ENCODE data around the gene BRICD5. TPM values are rescaled to one million over a fixed set of nuclear protein-coding genes. Genes with fewer than 3 reads are reported as not detected.

The BRICD5 gene
- total RNA-seq, 2 experiments from 2014 or later, result 10.3 to 12.5 TPM

DNA sequence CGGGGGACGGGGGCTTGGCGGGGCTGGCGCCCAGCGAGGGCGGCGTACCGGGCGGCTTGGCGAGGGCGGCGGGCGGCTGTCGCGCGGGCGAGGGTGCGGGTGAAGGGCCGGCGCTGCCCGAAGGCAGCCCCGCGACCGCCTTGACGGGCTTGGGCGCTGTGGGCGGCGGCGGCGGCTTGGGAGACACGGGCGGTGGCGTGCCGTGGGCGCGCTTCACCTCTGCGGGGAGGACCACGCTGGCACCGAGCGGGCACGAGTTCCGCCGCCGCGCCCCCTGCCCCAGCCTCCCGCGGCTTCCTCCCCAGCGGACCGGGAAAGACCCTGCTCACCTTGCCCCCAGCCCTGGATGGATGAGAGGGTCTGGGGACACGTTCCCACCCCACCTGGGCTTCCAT, 31.6 kb downstream of the BRICD5 start:
- Mint-ChIP-seq H3K36me3 (ENCODE audit: low read depth) (peaks cover 7% of the 10 kb centered on the region), H3K27ac (no peak overlapping the region), H3K4me1 (no peaks in the 10 kb centered on the region), H3K4me3 (no peak overlapping the region), H3K27me3 (no peaks in the 10 kb centered on the region), H3K9me3 (no peaks in the 10 kb centered on the region)
- POLR2A ChIA-PET, result no interaction called here
- no peak for DNase-seq
- CTCF ChIA-PET, result no interaction called here

DNA sequence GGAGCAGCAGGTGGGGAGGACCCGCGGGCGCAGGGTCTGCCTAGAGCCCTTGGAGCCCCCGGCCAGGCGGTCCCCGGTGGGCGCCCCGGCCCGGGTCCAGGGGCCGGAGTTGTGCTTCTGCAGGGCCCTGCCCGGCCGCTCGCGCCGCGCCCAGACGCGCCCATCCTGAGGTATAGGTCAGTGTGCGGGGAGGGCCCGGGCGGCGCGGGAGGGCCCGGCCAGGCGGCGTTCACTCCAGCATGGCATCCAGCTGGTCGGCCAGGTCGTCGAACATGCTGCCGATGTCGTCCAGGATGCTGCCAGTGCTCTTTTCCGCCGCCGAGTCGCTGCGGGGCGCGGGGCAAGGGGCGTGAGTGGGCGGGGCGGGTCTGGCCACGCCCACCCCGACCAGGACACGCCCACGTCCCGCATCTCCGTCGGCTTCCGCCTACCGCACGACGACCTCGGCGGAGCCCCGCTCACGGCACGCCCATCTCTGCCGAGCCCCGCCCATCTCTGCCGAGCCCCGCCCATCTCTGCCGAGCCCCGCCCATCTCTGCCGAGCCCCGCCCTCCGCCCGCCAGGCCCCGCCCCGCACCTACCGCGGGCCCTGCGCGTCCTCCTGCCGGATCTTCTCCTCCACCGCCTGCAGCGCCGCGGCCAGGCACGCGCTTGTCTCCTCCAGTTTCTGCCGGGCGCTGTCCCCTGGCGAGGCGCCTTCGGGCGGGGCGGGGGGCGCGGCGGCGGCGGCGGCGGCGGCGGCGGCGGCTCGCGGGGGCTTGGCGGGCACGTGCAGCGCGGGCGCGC, 32.1 kb downstream of the BRICD5 start:
- Mint-ChIP-seq H3K27ac (no peak overlapping the region), H3K4me1 (no peaks in the 10 kb centered on the region), H3K36me3 (ENCODE audit: low read depth) (peaks cover 11% of the 10 kb centered on the region), H3K4me3 (no peak overlapping the region), H3K27me3 (no peaks in the 10 kb centered on the region), H3K9me3 (no peaks in the 10 kb centered on the region)
- peak; percentile 46 for DNase-seq
- ChIA-PET POLR2A (no interaction called here), CTCF (no interaction called here)

DNA sequence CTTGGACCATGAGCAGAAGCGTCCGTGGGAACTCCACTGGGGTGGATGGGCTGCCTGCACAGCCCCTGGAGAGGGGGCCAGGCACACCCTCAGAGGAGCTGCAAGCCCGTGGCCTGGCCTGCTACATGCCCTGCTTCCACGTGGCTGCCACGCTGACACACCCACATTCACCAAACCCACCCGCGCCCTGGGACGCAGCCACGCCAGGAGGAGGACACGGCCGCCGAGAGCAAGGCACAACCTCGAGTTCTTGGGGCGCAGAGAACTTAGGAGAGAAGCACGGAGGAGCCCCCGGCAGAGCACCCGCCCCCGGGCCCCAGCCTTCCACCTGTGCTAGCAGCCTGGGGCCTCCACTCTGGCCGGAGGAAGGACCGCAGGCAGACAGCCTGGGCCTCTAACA, 33.1 kb downstream of the BRICD5 start:
- CTCF ChIA-PET, result no interaction called here
- no peak overlapping the region for H3K4me3 Mint-ChIP-seq
- H3K4me1 Mint-ChIP-seq, result no peaks in the 10 kb centered on the region
- H3K36me3 Mint-ChIP-seq (ENCODE audit: low read depth), result peaks cover 14% of the 10 kb centered on the region
- no peak overlapping the region for H3K27ac Mint-ChIP-seq
- POLR2A ChIA-PET, result no interaction called here
- H3K27me3 Mint-ChIP-seq, result no peaks in the 10 kb centered on the region
- no peaks in the 10 kb centered on the region for H3K9me3 Mint-ChIP-seq
- no peak for DNase-seq

DNA sequence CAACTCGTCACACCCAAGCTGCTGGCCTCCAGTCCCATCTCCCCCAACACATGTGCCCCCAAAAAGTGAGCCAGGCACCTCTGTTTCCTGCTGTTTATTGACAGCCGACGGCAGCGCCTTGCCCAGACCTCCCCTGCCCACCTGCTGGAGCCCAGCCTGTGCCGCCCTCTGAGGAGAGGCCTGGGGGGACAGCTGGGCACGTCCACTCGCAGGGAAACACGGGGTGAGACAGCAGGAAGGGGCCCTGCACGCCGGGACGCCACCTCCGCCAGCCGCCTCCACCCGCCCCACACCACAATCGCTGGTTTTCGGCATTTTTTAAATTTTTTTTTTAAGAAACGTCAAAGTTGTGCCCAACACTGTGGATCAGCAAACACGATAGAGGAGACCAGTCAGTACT, 33.6 kb downstream of the BRICD5 start:
- Mint-ChIP-seq H3K27ac (no peak overlapping the region), H3K4me3 (no peak overlapping the region), H3K36me3 (ENCODE audit: low read depth) (peaks cover 14% of the 10 kb centered on the region), H3K4me1 (no peaks in the 10 kb centered on the region), H3K27me3 (no peaks in the 10 kb centered on the region), H3K9me3 (no peaks in the 10 kb centered on the region)
- ChIA-PET POLR2A (no interaction called here), CTCF (no interaction called here)
- no peak for DNase-seq

DNA sequence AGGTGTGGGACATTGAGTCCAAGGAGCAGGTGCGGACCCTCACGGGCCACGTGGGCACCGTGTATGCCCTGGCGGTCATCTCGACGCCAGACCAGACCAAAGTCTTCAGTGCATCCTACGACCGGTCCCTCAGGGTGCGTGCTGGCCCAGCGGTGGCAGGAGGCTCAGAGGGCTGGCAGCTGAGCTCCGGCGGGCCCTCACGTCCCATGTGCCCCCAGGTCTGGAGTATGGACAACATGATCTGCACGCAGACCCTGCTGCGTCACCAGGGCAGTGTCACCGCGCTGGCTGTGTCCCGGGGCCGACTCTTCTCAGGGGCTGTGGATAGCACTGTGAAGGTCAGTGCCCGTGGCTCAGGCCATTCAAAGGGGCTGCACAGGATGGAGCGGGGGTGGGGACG, 34.6 kb downstream of the BRICD5 start:
- DNase-seq, result no peak
- H3K27me3 Mint-ChIP-seq, result no peaks in the 10 kb centered on the region
- POLR2A ChIA-PET, result no interaction called here
- peaks cover 16% of the 10 kb centered on the region for H3K36me3 Mint-ChIP-seq (ENCODE audit: low read depth)
- H3K4me1 Mint-ChIP-seq, result no peaks in the 10 kb centered on the region
- H3K27ac Mint-ChIP-seq, result no peak overlapping the region
- CTCF ChIA-PET, result no interaction called here
- H3K4me3 Mint-ChIP-seq, result no peak overlapping the region
- H3K9me3 Mint-ChIP-seq, result no peaks in the 10 kb centered on the region

DNA sequence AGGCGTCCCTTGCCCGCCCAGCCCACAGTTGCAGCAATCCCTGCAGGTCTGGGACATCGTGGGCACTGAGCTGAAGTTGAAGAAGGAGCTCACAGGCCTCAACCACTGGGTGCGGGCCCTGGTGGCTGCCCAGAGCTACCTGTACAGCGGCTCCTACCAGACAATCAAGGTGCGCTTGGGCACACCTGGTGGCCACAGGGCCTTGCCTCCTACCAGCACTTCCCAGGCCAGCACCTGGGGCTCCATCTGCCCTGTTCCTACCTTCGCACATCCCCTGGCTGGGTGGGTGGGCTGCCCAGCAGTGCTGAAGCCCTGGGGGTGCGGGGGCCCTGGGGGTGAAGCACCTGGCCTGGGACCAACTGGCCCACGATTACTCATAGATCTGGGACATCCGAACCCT, 35.2 kb downstream of the BRICD5 start:
- POLR2A ChIA-PET, result no interaction called here
- no peak for DNase-seq
- H3K27ac Mint-ChIP-seq, result no peak overlapping the region
- CTCF ChIA-PET, result no interaction called here
- H3K27me3 Mint-ChIP-seq, result no peaks in the 10 kb centered on the region
- no peaks in the 10 kb centered on the region for H3K4me1 Mint-ChIP-seq
- H3K4me3 Mint-ChIP-seq, result no peak overlapping the region
- H3K9me3 Mint-ChIP-seq, result no peaks in the 10 kb centered on the region
- peaks cover 16% of the 10 kb centered on the region for H3K36me3 Mint-ChIP-seq (ENCODE audit: low read depth)

DNA sequence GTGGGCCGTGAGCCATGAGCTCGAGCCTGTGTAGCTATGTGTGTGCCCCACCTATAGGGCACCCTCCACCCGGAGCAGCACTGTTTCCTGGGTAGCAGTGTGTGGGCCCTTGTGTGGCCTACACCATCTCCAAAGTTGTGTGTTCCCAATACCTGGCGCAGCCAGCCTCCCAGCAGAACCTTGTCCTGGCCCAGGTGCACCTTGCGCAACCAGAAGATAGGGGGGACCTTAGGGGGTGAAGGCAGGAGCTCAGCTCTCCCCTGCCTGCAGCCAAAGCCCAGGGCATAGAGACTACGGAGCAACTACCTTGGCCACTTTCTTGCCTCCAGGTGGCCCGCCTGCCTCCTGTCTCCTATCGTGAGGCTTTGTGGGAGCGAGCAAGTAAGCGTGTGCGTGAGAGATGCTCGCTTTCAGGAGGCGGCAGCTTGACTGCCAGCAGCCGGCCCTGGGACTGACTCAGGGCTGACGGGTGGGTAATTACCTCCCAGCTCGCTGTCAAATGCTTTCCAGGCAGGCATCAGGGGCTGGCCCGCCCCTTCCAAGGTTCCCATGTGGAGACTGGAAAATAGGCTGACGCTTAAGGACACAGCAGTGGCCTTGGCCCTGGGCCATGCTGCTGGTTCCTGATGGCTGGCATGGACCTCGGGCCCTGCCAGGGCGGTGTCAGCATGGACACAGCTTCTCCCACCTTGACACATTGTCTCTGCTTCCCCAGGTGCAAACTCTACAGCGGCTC, 36.1 kb downstream of the BRICD5 start:
- CTCF ChIA-PET, result no interaction called here
- no peaks in the 10 kb centered on the region for H3K9me3 Mint-ChIP-seq
- POLR2A ChIA-PET, result interaction anchor here (1.5 kb wide), 1 partner anchor 19 kb away, joined by 4 read pairs; the partner anchor contains the start of gene TRAF7
- no peaks in the 10 kb centered on the region for H3K27me3 Mint-ChIP-seq
- H3K4me3 Mint-ChIP-seq, result no peak overlapping the region
- no peak for DNase-seq
- H3K27ac Mint-ChIP-seq, result no peak overlapping the region
- no peaks in the 10 kb centered on the region for H3K4me1 Mint-ChIP-seq
- H3K36me3 Mint-ChIP-seq (ENCODE audit: low read depth), result peaks cover 16% of the 10 kb centered on the region

DNA sequence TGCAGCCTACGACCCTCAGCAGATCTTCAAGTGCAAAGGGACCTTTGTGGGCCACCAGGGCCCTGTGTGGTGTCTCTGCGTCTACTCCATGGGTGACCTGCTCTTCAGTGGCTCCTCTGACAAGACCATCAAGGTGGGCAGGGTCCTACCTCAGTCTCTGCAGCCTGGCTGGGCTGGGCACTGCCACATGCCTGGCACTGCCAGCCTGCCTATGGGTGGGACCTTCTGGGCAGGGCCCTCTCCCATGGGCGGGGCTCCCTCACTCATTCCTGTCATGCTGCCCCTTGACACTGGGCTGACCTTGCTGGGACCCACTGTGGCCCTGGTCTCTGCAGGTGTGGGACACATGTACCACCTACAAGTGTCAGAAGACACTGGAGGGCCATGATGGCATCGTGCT, 36.7 kb downstream of the BRICD5 start:
- Mint-ChIP-seq H3K9me3 (no peaks in the 10 kb centered on the region), H3K4me1 (no peaks in the 10 kb centered on the region), H3K27ac (no peak overlapping the region), H3K27me3 (no peaks in the 10 kb centered on the region), H3K36me3 (ENCODE audit: low read depth) (peaks cover 16% of the 10 kb centered on the region), H3K4me3 (no peak overlapping the region)
- no peak for DNase-seq
- ChIA-PET CTCF (no interaction called here), POLR2A (interaction anchor here (1.5 kb wide), 1 partner anchor 19 kb away, joined by 4 read pairs; the partner anchor contains the start of gene TRAF7)

DNA sequence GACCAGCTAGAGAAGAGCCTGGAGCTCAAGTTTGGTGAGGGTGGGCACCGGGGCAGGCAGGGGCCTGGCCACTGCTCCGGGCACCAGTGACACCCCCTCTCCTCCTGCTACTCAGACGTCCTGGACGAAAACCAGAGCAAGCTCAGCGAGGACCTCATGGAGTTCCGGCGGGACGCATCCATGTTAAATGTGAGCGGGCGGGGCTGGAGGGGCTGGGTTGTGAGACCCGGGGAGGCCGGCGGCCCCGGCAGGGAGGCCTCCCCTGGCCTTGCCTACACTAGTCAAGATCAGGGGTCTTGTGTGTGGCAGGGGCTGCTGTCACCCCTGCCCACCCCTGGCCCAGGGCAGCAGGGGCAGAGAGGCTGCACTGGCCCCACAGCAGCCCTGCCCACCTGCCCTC, 37.3 kb downstream of the BRICD5 start:
- H3K4me3 Mint-ChIP-seq, result no peak overlapping the region
- ChIA-PET POLR2A (interaction anchor here (1.5 kb wide), 1 partner anchor 18 kb away, joined by 4 read pairs; the partner anchor contains the start of gene TRAF7), CTCF (no interaction called here)
- no peaks in the 10 kb centered on the region for H3K4me1 Mint-ChIP-seq
- no peaks in the 10 kb centered on the region for H3K9me3 Mint-ChIP-seq
- peaks cover 16% of the 10 kb centered on the region for H3K36me3 Mint-ChIP-seq (ENCODE audit: low read depth)
- no peak overlapping the region for H3K27ac Mint-ChIP-seq
- H3K27me3 Mint-ChIP-seq, result no peaks in the 10 kb centered on the region
- DNase-seq, result no peak

DNA sequence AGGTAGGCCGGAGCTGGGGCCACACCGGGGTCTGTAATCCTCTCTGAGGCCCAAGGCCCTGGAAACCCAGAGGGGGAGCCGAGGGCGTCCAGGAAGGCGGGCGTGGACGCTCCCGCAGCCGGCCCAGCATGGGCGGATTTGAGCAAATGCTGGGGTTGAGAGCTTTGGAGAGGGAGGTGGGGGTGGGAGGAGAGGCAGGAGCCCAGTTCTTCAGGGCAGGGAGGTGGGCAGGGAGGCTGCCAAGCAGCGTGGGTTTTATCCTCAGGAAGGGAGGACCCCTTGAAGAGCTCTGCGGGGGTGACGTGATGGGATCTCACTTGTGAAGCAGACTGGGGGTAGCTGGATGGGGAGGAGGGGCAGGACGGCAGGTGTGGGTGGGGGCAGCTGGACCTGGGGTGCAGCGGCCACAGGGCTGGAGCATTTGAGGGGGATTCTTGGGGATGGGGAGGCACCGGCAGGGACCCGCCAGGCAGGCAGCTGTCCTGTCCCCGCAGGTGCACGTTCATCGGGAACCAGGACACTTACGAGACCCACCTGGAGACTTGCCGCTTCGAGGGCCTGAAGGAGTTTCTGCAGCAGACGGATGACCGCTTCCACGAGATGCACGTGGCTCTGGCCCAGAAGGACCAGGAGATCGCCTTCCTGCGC, 37.9 kb downstream of the BRICD5 start:
- Mint-ChIP-seq H3K27me3 (no peaks in the 10 kb centered on the region), H3K4me3 (no peak overlapping the region), H3K36me3 (ENCODE audit: low read depth) (peaks cover 19% of the 10 kb centered on the region), H3K4me1 (no peaks in the 10 kb centered on the region), H3K27ac (no peak overlapping the region), H3K9me3 (no peaks in the 10 kb centered on the region)
- DNase-seq, result no peak
- POLR2A ChIA-PET, result interaction anchor here (1.5 kb wide), 1 partner anchor 18 kb away, joined by 4 read pairs; the partner anchor contains the start of gene TRAF7
- CTCF ChIA-PET, result interaction anchor here (0.6 kb wide), 1 partner anchor 151 kb away, joined by 3 read pairs; no protein-coding TSS in a partner anchor

DNA sequence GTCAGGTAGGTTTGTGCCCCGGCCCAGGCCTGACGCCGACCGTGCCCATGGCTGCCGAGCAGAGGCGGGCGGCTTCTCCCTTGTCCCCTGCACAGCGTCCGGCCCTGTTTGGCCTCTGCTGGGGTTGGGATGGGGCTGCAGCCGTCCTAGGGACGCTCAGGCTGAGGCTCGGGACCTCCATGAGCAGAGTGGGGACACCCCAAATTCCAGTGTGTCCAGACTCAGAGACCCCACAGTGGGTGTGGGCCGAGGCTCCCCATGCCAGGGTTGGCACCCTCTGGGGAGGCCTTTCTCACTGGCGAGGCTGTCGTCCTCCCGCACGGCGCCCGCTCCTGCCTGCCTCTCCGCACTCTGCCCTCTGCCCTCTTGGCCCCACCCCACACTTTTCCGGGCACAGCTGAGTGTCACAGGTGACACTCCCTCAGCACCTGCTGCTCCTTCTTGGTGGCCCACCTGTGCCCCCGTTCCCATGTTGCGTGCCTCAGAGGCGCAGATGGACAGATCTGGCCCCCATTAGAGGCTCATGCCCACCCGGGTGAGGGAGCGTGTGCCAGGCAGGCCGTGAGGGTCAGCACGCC, 39.0 kb downstream of the BRICD5 start:
- Mint-ChIP-seq H3K9me3 (no peaks in the 10 kb centered on the region), H3K36me3 (ENCODE audit: low read depth) (peaks cover 16% of the 10 kb centered on the region), H3K4me1 (no peaks in the 10 kb centered on the region), H3K4me3 (no peak overlapping the region), H3K27ac (no peak overlapping the region), H3K27me3 (no peaks in the 10 kb centered on the region)
- ChIA-PET POLR2A (no interaction called here), CTCF (no interaction called here)
- DNase-seq, result no peak

DNA sequence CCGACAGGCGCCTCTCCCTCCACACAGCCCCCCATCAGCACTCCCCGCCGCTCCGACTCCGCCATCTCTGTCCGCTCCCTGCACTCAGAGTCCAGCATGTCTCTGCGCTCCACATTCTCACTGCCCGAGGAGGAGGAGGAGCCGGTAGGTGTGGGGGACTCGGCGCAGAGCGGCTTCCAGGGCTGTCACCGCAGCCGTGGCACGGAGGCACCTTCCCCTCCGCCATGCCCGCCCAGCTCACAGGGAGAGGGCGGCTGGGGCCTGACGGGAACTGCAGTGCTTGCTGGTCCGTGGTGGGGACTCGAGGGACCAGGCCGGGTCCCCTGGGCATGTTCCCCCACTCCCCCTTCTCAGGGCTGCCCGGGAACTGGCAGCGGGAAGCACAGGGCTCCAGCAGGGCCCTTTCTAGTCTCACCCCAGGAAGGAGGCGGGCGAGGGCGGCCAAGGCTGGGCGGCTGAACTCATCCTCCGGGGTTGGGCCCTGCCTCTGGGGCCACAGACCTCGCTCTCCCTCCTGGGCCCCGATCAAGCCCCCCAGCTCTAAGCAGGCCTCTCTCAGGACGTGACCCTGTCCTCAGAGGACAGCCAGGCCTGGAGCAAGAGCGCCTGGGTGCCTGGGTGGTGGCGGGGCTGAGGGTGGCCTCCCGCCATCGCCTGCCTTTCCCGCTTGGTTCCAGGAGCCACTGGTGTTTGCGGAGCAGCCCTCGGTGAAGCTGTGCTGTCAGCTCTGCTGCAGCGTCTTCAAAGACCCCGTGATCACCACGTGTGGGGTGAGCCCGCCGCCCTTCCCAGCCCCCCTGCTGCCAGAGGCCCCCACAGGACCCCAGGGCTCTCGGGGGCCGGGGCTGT, 39.9 kb downstream of the BRICD5 start:
- no peak for DNase-seq
- peaks cover 20% of the 10 kb centered on the region for H3K36me3 Mint-ChIP-seq (ENCODE audit: low read depth)
- POLR2A ChIA-PET, result no interaction called here
- no peak overlapping the region for H3K27ac Mint-ChIP-seq
- CTCF ChIA-PET, result no interaction called here
- no peaks in the 10 kb centered on the region for H3K27me3 Mint-ChIP-seq
- H3K4me1 Mint-ChIP-seq, result no peaks in the 10 kb centered on the region
- H3K9me3 Mint-ChIP-seq, result no peaks in the 10 kb centered on the region
- no peak overlapping the region for H3K4me3 Mint-ChIP-seq
